Skeletal muscle tissue (tissue), 4 donors: ENCODE measurements around the gene NCSTN. TPM values are rescaled to one million over a fixed set of nuclear protein-coding genes. Genes with fewer than 3 reads are reported as not detected.
A peak's percentile ranks its signal among the peaks of the same experiment; 100 is the strongest.

Experiments used
- H3K27ac ChIP-seq: one replicate; pipeline ENCODE4 v1.7.0; 2013; ENCODE audit warnings: mild to moderate bottlenecking, low read depth, low read length, inconsistent platforms
- H3K27me3 ChIP-seq, 3 donors: one replicate each; pipeline ENCODE4 v1.7.0; 2013; ENCODE audit warnings: low read length in 3 of 3; ENCODE audit not compliant: control insufficient read depth in 3 of 3, insufficient read depth in 3 of 3
- H3K36me3 ChIP-seq, 3 donors: one replicate each; pipeline ENCODE4 v1.7.0; 2013; ENCODE audit warnings: low read length in 3 of 3; ENCODE audit not compliant: control insufficient read depth in 3 of 3, insufficient read depth in 3 of 3
- H3K4me1 ChIP-seq, 3 donors: one replicate each; pipeline ENCODE4 v1.7.0; 2013; ENCODE audit warnings: low read length in 3 of 3, mild to moderate bottlenecking in 3 of 3; ENCODE audit not compliant: control insufficient read depth in 3 of 3, insufficient read depth in 3 of 3
- H3K4me3 ChIP-seq, 3 donors: one replicate each; pipeline ENCODE4 v1.7.0; 2013; ENCODE audit warnings: low read length in 3 of 3
- H3K9ac ChIP-seq, 3 donors: one replicate each; pipeline ENCODE4 v1.7.0; 2013; ENCODE audit warnings: low read length in 3 of 3, mild to moderate bottlenecking in 3 of 3, moderate library complexity in 2 of 3, low read depth in 1 of 3
- H3K9me3 ChIP-seq, 3 donors: one replicate each; pipeline ENCODE4 v1.7.0; 2013; ENCODE audit warnings: low read length in 3 of 3; ENCODE audit not compliant: control insufficient read depth in 3 of 3
- total RNA-seq: library from RNA; depleted of rRNA; stranded (reverse); fragments of >200 nt; gene quantifications from one replicate; pipeline ENCODE4 v1.2.3, GENCODE V29; 2014
- donor health status: Osteomylitis.

The NCSTN gene
- total RNA-seq, 1 donor from 2014 or later = 53.8 TPM

DNA sequence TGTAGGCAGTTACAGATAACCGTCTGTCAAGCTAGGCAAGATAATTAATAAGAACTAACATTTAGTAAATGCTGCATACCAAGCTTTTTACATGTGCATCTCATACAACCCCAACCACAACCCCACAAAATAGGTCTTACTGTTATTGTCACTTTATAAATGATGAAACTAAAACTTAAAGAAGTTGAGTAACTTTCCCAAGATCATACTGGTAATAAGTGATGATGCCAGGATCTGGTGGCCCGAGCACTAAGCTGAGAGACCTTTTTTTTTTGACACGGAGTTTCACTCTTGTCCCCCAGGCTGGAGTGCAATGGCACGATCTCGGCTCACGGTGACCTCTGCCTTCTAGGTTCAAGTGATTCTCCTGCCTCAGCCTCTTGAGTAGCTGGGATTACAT is 1.8 kb downstream of the NCSTN start:
- H3K27me3 ChIP-seq = no peaks in the 10 kb centered on the region
- no peaks in the 10 kb centered on the region for H3K9me3 ChIP-seq
- H3K36me3 ChIP-seq = peaks cover 22 to 40% (median 28%) of the 10 kb centered on the region in 3 donors
- H3K4me3 ChIP-seq = peak overlapping the region in 1 of 3 donors; percentile 5
- H3K27ac ChIP-seq = no peak overlapping the region
- H3K9ac ChIP-seq = no peak overlapping the region
- H3K4me1 ChIP-seq = peaks cover 21 to 47% (median 35%) of the 10 kb centered on the region in 3 donors

DNA sequence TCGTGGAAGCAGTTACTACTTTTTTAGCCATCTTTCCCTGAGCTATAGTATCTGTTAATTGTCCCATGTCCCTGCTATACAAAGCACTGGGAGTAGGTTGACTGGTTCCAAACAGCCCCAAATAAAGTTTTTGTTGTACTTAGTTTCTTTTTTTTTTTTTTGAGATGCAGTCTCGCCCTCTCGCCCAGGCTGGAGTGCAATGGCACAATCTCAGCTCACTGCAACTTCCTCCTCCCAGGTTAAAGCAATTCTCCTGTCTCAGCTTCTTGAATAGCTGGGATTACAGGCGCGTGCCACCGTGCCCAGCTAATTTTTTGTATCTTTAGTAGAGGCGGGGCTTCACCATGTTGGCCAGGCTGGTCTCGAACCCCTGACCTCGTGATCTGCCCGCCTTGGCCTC is 3.3 kb downstream of the NCSTN start:
- H3K36me3 ChIP-seq = peaks cover 29 to 54% (median 40%) of the 10 kb centered on the region in 3 donors
- no peak overlapping the region for H3K9ac ChIP-seq
- no peaks in the 10 kb centered on the region for H3K9me3 ChIP-seq
- H3K4me1 ChIP-seq = peaks cover 12 to 48% (median 29%) of the 10 kb centered on the region in 3 donors
- no peak overlapping the region for H3K4me3 ChIP-seq
- H3K27ac ChIP-seq = no peak overlapping the region
- H3K27me3 ChIP-seq = no peaks in the 10 kb centered on the region

DNA sequence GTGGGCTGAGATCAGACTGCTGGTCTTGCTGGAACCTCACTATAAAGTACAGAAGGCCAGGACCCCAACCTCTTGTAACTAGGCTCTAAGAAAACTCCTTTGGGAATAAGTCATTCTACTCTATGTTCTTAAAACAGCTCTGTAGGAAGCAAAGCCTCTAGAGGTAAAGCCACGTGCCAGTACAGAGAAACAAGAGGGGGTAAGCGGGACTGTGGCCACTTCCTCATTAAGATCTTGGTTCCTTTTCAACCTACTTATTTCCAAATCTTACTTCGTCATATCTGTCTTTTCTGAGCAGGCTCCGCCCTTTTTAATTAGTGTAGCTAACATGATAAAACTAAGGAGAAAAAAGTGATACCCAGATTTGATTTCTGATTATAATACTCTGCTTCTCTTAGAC is 3.8 kb downstream of the NCSTN start:
- H3K36me3 ChIP-seq = peaks cover 31 to 59% (median 41%) of the 10 kb centered on the region in 3 donors

DNA sequence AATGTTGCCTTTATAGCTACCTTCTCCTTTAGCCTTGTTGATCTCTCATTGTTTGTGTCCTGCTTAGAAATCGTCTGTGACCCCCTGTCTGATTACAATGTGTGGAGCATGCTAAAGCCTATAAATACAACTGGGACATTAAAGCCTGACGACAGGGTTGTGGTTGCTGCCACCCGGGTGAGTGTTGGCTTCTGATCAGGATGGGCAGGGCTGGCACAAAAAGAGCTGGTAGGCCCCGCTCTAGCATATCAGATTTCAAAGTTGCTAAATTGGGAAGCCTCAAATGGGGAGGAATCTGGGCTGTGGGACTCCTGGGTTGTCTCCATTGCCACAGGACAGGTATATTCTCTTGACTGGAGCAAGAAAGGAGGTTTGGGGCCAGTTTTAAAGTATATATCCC is 8.4 kb downstream of the NCSTN start:
- Histone ChIP-seq H3K27me3 (no peaks in the 10 kb centered on the region), H3K27ac (peak overlapping the region; percentile 86), H3K9me3 (no peaks in the 10 kb centered on the region), H3K36me3 (peaks cover 61 to 92% (median 76%) of the 10 kb centered on the region in 3 donors), H3K9ac (peak overlapping the region; percentile 43 to 55 (median 48)), H3K4me3 (peak overlapping the region; percentile 42 to 47 (median 42)), H3K4me1 (peaks cover 21 to 45% (median 34%) of the 10 kb centered on the region in 3 donors)

More for the DNA sequence above, 3.8 kb downstream of the NCSTN start:
- no peaks in the 10 kb centered on the region for H3K27me3 ChIP-seq
- H3K4me3 ChIP-seq = no peak overlapping the region
- H3K9ac ChIP-seq = no peak overlapping the region
- peaks cover 17 to 50% (median 29%) of the 10 kb centered on the region in 3 donors for H3K4me1 ChIP-seq
- no peak overlapping the region for H3K27ac ChIP-seq
- no peaks in the 10 kb centered on the region for H3K9me3 ChIP-seq

DNA sequence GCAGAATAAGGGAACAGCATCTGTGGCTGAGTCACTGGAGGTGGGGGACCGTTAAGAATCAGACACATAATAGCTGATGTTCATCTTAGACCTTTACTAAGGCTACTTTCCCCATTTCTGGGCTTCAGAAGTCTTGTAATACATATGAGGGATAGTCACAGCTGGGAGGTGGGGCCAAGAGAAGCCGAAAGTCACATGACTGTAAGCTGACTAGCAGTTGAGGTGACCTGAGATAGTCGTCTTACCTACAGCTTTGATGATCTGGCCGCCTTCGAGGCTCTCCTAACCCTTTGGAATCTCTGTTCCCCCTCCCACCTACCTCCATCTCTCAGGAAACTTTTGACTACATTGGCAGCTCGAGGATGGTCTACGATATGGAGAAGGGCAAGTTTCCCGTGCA is 9.4 kb downstream of the NCSTN start:
- Histone ChIP-seq H3K4me1 (peaks cover 21 to 39% (median 34%) of the 10 kb centered on the region in 3 donors), H3K27ac (peak overlapping the region; percentile 86), H3K9me3 (no peaks in the 10 kb centered on the region), H3K4me3 (peak overlapping the region in 1 of 3 donors; percentile 22), H3K9ac (no peak overlapping the region), H3K36me3 (peaks cover 67 to 90% (median 80%) of the 10 kb centered on the region in 3 donors), H3K27me3 (no peaks in the 10 kb centered on the region)

DNA sequence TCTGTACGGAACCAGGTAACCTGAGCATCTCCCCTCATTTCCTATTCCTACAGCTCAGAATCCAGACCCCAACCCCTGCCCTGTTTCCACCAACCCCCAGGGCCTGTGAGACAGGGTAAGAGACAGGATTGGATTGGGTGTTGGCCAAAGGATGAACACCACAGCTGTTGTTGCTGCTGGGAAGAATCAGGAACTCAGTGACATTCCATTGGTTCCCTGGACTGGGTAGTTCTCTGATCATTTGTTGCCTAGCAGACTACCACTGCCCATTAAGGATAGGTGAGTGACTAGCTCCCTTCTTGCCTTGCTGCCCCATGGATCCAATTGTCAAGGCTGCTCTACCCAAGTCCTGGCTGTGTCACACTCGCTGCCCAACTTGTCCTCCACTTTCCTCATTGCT is 10.0 kb downstream of the NCSTN start:
- H3K36me3 ChIP-seq = peaks cover 67 to 92% (median 86%) of the 10 kb centered on the region in 3 donors
- no peaks in the 10 kb centered on the region for H3K27me3 ChIP-seq
- peaks cover 21 to 39% (median 34%) of the 10 kb centered on the region in 3 donors for H3K4me1 ChIP-seq
- H3K27ac ChIP-seq = peak overlapping the region; percentile 86
- H3K9me3 ChIP-seq = no peaks in the 10 kb centered on the region
- H3K9ac ChIP-seq = no peak overlapping the region
- no peak overlapping the region for H3K4me3 ChIP-seq

DNA sequence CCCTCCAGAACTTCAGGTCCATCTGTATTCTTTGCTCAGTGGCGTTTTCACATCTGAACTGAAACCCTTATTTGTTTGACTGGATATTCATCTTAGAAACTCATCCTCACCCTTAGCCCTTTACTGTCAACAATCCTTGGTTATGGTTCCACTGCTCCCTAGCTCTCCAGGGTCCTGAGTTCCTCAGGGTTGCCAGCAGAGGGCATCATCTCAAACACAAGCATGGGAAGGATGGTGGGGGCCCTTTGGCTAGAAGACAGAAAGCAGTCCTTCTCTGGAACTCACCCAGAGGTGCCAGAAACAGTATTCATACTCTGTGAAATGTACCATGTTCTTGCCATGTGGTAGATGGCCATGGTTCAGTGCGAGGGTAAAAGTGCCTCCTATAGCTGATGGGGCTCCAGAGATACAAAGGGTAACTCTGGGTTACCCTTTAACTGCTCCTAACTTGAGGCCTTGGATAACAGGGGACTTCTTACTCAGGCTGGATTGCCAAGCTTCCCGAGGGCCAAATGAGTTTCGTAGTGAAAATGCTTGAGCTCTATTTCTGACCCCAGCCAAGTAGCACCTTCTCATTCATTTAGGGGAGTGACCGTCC is 11.3 kb downstream of the NCSTN start:
- no peak overlapping the region for H3K27ac ChIP-seq
- H3K4me1 ChIP-seq = peaks cover 22 to 40% (median 36%) of the 10 kb centered on the region in 3 donors
- H3K4me3 ChIP-seq = no peak overlapping the region
- peaks cover 67 to 86% (median 78%) of the 10 kb centered on the region in 3 donors for H3K36me3 ChIP-seq
- no peaks in the 10 kb centered on the region for H3K9me3 ChIP-seq
- H3K27me3 ChIP-seq = no peaks in the 10 kb centered on the region
- no peak overlapping the region for H3K9ac ChIP-seq

DNA sequence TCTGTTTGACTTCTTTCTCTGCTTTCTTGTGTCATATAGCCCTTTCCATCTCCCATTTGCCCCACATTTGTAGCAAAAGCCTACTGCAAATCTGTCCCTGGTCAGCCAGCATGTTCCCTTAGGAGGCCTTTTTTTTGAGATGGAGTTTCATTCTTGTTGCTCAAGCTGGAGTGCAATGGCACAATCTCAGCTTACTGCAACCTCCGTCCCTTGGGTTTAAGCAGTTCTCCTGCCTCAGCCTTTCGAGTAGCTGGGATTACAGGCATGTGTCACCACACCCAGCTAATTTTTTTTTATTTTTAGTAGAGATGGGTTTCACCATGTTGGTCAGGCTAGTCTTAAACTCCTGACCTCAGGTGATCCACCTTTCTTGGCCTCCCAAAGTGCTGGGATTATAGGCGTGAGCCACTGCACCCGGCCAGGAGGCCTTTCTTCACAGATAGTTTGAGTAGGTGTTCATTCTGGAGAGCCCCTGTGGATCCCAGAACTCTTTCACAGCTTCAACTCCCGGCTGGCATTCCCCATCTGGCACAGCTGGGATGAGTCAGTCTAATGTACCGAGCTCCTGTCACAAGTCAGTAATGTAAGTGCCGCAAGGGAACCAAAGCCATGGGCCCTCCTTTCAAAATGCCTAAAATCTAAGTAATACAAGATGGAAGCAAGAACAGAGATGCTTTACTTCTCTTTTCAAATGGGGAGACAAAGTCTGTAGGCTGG is 14.3 kb downstream of the NCSTN start:
- Histone ChIP-seq H3K27ac (no peak overlapping the region), H3K9ac (no peak overlapping the region), H3K4me3 (no peak overlapping the region), H3K36me3 (peaks cover 57 to 68% (median 62%) of the 10 kb centered on the region in 3 donors), H3K4me1 (peaks cover 14 to 29% (median 28%) of the 10 kb centered on the region in 3 donors), H3K27me3 (no peaks in the 10 kb centered on the region), H3K9me3 (no peaks in the 10 kb centered on the region)

DNA sequence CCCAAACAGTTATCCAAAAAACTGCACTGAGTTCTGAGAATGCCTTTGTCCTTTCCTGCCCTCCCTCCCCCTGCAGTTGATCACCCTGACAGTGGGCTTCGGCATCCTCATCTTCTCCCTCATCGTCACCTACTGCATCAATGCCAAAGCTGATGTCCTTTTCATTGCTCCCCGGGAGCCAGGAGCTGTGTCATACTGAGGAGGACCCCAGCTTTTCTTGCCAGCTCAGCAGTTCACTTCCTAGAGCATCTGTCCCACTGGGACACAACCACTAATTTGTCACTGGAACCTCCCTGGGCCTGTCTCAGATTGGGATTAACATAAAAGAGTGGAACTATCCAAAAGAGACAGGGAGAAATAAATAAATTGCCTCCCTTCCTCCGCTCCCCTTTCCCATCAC is 14.9 kb downstream of the NCSTN start:
- Histone ChIP-seq H3K36me3 (peaks cover 54 to 61% (median 55%) of the 10 kb centered on the region in 3 donors), H3K4me3 (no peak overlapping the region), H3K27me3 (no peaks in the 10 kb centered on the region), H3K4me1 (peaks cover 8 to 22% (median 21%) of the 10 kb centered on the region in 3 donors), H3K9ac (no peak overlapping the region), H3K9me3 (no peaks in the 10 kb centered on the region), H3K27ac (no peak overlapping the region)
